HG02763 (cell line): ENCODE results near the gene NDUFC2.
"Not testable (repeated sequence)": the region's sequence is repeated elsewhere in the genome, so short reads cannot be mapped to it uniquely, and the experiment has no call there.

ENCODE experiments used
- ATAC-seq: cut with Tn5 transposase; IDR thresholded peaks from one replicate; pipeline ENCODE4 v1.9.1; 2021; ENCODE audit warnings: mild to moderate bottlenecking, moderate library complexity; ENCODE audit not compliant: unreplicated experiment

NDUFC2 gene

DNA sequence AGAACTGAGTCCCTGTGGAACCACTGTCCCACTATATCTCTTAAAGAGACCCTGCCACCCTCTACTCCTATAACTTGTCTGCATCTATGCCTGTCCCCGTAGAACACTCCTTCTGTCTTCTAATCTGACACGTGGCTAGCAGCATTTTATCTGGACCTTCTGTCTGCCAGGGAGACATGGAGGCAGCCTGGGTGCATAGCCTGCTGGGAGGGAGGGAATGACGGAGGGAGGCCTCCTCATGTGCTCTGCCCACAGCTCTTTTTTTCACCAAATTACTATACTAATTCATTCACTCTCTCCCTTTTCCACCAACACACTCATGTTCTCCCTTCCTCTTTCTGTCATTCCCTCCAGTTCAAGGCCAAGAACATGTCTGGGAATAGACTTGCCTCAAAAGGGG lies 23.6 kb downstream of the NDUFC2 start:
- no peak for ATAC-seq

DNA sequence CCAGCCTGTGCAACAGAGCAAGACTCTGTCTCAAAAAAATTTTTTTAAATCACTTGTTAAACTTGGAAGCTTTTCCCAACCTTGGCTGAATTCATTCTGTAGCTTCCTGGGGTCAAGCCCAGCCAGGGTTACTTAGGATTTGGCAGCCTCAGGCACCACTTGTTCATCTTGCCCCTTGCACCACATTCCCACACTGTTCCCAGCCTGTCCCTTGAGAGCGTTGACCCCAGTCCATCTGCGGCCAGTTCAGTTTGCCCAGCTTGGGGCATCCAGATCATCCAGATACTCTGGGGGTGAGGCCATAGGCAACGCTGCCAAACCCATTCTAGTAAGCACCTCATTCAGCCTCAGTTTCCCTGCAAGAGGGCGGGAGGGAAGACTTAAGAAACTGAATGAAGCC lies 24.7 kb downstream of the NDUFC2 start:
- no peak for ATAC-seq

DNA sequence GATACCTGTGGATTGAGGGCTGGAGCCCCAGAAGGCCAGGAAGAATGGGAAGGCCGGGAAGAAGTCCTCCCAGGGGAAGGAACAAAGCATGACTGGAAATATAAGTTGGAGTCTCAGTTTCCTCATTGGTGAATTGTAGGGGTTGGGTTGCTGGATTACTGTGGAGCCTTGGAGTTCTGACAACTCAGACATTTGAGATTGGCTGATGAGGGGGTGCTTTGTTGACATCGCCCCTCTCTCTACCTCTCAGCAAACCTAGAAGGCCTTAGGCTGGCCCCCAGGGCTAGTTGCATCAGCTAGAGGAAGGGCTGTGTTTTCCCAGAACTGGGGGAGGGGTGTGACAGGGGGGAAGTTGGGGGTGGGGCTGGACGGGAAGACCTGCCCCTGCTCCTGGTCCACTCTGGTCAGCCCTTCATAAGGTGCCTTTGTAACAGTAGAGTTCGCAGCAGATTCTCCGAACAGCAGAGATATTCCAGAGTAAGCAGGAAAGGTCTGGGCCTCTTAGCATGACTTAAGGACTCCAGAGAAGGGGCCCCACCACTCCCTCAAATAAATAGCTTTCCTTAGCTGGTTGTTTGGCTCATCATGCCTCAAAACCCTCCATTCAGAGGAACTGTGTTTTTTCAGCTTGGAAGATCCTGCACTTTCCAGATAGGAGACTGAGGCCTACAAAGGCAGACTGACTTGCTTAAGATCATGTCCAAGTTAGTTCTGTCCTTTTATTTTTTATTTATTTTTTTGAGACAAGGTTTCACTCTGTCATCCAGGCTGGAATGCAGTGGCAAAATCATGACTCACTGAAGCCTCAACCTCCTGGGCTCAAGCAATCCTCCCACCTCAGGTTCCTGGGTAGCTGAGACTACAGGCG lies 28.5 kb downstream of the NDUFC2 start:
- ATAC-seq = no peak

DNA sequence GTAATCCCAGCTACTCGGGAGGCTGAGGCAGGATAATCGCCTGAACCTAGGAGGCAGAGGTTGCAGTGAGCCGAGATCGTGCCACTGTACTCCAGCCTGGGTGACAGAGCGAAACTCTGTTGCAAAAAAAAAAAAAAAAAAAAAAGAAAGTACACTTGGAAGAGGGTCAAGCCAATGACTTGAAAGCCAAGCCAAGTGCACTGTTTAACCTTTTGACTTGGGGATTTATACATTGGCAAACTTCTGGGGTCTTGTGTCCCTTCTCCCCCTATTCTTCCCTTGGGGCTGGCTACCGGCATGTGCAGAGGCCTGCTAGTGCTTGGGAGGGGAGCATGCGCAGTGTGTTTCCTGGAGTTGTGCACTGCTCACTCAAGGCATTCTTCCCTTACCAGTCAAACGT lies 30.3 kb downstream of the NDUFC2 start:
- ATAC-seq = no peak

DNA sequence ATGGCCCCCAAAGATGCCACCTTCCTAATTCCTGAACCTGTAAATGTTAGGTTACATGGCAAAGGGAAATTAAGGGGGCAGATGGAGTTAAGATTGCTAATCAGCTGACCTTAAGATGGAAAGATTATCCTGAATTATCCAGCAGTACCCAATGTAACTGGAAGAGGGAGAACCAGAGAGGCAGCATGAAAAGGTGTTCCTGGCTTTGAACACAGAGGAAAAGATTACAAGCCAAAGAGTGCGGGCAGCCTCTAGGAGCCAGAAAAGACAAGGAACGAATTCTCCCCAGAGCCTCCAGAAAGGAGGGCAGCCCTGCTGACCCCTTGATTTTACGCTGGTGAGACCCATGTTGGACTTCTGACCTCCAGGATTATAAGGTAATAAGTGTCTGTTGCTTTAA lies 31.1 kb downstream of the NDUFC2 start:
- ATAC-seq = no peak

DNA sequence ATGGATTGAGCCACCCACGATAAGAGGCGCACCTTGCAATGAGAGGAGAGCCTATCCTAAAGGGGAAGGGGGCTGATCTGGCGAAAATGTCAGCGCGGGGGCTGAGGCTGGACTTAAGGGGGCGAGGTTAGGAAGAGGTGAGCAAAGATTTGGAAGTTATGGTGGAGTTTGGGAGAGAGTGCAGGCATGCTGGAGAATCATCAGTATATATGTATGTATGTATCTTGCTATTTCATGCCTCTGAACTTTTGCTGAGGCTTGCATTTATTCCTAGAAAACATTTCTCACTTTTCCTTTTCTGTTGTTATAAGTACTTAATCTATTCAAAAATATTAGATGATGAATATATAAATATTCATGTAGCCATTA lies 33.2 kb downstream of the NDUFC2 start:
- no peak for ATAC-seq

DNA sequence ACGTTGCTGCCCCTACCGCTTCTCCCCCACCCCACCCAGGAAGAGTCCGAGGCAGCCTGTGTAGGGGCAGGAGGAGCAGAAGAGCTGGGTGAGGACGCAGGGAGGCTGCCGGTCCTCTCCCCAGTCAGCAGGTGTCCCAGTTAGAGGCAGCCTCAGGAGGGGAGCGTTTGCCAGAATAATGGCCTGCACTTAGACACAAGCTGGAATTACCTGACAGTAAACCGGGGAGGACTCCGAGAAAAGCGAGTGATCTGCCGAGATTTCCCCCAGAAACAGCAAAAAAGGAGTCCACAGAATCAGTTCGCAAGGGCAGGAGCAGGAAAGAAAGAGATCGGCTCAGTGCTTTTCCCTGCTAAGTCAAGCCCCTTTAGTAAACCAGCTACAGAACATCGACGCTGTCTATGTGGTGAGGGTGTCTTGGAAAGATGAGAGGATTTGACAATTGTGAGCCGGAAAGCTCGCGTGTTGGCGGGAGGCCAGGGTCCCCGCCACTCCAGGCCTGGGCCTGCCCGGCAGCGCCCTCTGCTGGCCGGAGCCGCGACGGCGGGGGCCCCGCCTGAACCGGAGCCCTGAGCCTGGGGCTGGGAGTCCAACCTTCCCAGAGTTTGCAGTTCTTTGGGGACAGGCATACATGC lies 33.7 kb downstream of the NDUFC2 start:
- ATAC-seq = no peak

DNA sequence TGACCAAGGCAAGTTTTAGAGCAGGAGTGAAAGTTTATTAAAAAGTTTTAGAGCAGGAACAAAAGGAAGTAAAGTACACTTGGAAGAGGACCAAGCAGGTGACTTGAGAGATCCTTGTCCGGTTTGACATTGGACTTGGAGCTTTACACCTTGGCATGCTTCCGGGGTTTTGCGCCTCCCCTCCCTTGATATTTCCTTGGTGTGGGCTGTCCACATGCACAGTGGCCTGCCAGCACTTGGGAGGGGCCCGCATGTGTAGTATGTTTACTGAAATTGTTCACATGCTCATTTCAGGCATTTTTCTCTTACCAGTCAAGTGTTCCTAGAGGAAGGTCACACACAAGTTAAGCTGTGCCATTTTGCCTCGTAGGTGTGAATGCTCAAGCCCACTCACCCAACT lies 35.0 kb downstream of the NDUFC2 start:
- ATAC-seq = no peak

DNA sequence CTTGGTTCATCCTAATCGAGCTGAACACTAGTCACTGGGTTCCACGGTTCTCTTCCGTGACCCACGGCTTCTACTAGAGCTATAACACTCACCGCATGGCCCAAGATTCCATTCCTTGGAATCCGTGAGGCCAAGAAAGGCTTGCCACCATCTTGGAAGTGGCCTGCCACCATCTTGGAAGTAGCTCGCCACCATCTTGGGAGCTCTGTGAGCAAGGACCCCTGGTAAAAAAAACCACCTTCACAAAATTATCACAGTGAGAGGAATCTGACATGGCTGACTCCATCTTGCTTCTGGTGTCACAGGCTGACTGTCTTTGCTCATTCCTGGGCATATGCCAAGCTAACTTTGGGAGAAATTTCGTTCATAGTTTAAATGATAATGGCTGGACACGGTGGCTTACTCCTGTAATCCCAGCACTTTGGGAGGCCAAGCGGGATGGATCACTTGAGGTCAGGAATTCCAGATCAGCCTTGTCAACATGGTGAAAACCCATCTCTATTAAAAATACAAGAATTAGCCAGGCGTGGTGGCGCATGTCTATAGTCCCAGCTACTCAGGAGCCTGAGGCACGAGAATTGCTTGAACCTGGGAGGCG lies 37.7 kb downstream of the NDUFC2 start:
- ATAC-seq = no peak

DNA sequence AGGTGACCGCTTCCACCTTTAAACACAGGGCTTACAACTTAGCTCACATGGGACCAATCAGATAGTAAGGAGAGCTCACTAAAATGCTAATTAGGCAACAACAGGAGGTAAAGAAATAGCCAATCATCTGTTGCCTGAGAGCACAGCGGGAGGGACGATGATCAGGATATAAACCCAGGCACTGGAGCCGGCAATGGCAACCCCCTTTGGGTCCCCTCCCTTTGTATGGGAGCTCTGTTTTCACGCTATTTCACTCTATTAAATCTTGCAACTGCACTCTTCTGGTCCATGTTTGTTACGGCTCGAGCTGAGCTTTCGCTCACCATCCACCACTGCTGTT lies 38.3 kb downstream of the NDUFC2 start:
- ATAC-seq = not testable (repeated sequence)

DNA sequence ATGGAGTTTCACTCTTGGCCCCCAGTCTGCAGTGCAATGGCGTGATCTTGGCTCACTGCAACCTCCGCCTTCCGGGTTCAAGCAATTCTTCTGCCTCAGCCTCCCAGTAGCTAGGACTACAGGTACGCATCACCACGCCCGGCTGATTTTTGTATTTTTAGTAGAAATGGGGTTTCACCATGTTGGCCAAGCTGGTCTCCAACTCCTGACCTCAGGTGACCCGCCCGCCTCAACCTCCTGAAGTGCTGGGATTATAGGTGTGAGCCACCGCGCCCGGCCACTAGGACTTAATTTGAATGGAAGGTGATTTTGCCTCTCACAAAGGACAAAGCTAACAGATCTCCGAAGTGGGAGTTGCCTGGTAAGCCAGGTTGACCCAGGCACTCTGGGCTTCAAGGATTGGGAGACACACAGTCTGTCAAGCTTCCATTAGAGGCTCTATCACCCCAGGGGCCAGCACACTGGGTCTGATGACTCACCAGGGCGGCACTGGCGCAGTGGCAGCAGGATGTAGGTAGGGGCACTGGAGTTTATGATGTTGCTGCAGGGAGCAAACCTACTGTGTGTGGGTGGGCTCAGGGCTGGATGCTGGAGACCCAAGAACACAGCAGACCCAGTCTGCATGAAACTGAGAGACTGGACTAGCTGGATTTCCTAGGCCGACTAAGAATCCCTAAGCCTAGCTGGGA lies 38.8 kb downstream of the NDUFC2 start:
- no peak for ATAC-seq

DNA sequence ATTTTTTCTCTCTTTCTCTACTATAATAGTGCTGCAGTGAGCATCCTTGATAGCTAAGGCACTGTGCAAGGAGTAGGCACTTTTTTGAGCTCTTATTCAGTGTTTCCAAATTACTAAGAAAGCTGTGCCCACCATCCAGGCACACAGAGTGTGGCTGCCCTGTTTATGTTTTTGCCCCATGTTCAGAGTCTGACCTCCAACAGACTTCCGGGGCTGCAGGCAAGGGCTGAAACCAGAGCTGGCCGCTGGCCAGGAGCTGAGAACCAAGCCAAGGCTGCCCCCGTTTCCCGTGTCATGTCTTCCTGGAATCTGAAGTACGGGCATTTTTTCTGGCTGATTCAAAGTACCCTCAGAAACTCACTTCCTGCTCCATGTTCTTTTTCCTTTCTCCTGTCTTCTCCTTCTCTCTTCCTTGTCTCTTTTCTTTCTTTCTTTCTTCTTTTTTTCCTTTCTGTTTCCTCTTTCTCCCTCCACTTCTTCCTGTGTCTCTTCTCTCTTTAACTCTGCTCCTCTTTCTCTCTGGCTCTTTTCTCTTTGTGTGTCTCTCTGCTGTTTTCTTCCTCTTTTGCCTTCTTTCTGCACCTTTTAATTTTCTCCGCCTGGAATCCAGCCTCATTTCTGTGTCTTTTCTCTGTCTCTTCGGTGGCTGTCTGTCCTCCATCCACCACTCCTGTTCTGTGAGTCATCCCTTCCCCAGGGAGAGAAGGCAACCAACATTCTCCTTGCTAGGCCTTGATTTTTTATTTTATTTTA lies 39.6 kb downstream of the NDUFC2 start:
- peak; percentile 76 for ATAC-seq

DNA sequence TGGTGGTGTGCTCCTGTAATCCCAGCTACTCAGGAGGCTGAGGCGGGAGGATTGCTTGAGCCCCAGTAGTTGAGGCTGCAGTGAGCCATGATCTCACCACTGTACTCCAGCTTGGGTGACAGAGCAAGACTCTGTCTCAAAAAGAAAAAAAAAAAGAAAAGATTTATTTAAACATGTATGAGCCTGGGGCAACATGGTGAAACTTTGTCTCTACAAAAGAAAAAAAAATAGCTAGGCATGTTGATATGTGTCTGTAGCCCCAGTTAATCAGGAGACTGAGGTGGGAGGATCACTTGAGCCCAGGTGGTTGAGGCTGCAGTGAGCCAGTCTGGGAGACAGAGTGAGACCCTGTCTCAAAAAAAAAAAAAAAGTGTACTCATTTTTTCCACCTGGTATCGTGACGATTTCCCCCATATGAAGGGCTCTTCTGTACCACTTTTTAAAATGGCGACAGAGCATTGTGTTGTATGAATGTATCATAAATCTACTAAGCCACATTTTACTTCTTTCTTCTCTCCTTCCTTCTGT lies 40.2 kb downstream of the NDUFC2 start:
- ATAC-seq = no peak

DNA sequence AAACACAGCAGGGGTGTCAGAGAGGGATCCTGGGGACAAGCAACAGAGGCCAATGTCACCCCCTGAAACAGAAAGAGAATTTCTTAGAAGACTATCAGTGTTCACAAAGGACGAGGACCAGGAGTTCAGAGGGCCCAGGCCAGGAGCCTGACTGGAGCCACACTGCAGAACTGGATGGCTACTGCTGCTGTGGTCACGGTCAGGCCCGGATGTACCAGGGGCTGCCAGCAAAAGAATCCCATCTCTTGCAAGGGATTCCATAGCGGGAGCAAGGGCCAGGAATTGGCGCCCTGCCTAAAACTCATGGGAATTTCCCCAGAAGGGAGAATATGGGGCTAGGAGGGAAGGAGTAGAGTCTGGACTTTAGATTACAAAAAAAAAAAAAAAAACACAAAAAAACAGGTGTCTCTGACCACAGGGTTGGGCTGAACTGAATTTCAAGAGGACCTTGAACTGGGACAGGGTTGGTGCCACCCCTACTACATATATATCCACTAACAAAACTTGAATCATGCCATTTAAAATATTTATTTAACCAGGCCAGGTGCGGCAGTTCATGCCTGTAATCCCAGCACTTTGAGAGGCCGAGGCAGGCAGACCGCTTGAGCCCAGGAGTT lies 40.9 kb downstream of the NDUFC2 start:
- ATAC-seq = no peak

DNA sequence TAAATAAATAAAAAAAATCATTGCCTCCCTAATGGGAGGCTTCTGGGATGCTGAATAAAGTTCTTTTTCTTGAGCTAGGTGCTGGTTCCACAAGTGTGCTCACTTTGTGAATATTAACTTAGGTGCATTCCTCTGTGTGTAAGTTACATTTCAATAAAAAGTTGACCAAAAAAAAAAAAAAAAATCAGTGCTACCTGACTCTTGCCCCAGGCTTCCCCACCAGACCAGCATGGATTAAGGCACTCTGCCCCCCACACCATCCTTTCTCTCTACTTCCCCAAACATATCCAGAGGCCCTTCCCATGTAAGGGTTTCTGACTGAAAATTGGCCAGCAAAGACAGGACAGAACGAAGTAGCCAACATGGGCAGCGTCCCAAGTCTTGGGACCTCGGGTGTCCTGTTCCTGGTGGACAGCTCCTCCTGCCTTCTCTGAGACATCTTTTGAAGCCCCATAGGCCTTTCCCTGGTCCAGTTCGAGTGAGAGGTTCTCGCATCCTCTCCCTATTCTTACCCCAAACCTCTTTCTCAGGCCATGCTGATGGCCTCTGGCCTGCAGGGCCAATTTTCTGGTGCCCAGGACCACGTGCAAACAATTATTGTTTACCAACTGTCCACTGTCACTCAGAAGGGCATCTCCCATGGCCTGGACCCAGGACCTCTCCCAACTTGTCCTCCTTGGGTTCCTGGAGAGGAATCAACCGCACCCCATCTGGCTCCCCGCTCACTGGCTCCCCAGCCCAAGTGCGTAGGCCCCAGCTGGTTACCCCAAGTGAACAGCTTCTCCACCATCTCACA lies 41.6 kb downstream of the NDUFC2 start:
- ATAC-seq = no peak

DNA sequence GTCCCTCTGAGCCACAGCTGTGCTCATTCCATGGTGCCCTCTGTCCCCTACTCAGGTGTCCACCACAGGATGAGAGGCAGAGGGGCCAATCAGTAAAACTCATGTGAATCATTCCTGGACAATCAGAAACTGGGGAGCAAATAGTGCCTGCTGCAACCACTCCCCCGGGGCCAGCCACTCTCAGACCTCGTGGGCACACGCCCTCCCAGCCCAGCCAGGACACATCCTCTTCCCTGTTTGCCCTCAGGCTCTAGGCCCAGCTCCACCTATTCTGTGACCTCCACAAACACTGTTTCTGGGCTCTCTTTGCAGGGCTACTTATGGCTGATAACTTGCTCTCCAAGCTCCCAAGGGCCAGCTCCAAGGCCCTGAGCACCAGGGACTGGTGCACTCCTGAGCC lies 42.6 kb downstream of the NDUFC2 start:
- no peak for ATAC-seq

DNA sequence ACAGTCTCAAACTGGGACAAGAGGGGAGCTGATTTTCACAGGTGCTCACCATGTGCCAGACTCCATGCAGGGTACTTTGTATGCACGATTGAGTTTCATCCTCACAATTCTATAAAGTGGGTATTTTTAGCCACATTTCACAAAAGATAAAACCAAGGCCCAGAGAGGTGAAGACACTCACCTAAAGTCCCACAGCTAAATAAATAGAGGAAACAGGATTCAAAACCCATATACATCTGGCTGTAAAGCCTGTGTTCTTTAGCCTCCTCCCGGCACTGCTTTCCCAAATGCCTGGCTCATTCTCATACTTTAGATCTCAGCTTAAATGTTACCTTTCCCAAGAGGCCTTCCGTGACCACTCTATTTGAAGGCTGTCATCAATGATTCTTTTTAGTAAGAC lies 43.3 kb downstream of the NDUFC2 start:
- ATAC-seq = no peak

DNA sequence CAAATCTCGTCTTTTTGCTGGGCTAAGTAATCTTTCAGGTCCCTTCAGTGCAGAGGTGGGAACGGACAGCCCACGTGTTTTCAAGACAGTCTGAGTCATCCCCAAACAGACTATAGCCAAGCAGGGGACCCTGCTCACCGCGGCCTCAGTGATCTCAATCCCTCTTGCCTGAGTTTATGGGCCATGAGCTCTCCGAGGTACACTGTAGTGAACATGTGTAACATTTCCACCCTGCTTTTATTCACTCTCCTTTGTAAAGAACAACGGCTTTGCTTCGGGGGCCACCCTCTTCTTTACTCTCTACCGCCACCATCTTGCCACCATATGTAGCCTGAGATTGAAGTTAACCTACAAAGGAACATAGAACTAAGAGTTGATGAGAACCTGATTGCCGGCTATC lies 45.0 kb downstream of the NDUFC2 start:
- no peak for ATAC-seq

DNA sequence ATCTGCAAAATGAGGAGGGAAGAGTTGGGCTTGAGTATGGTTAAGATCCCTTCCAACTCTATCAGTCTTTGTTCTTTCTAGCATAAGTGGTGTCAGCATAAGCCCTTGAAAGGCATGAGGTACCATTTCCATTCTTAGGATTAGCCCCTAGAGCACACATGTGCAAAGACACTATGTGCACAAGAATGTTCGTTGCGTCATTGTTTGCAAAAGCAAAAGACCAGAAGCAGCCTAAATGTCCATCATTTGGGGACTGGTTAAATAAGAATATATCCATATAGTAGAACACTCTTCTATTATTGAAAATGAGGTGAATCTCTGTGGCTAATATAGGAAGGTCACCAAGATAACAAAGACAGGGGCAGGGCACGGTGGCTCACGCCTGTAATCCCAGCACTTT lies 46.6 kb downstream of the NDUFC2 start:
- ATAC-seq = no peak

DNA sequence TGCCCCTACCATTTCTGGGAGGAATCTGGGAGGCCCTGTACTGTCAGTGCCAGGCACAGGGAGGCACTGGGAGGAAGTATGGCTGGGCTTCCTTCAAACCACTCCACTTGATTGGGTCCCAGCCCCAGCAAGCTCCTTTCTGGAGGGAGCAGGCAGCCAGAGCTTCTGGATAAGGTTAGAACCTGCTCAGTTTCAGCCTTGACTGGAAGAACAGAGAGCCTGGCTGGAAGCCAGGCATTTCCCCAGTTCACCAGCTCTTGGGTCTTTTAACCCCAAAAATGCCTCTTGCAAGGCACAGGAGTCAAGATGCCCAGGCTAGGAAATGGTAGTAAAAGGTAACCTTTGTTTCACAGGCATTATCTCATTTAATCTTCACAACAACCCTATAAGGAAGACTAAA lies 47.6 kb downstream of the NDUFC2 start:
- no peak for ATAC-seq
